IPS-NIHi7 (cell line): ENCODE data around the gene GPC2.
"Not testable (repeated sequence)": the region's sequence is repeated elsewhere in the genome, so short reads cannot be mapped to it uniquely, and the experiment has no call there.

Source experiments
- DNase-seq: peaks from one replicate; pipeline ENCODE4 v3.0.0; 2012; ENCODE audit warnings: mixed read lengths; ENCODE audit errors: extremely low spot score

GPC2 gene

DNA sequence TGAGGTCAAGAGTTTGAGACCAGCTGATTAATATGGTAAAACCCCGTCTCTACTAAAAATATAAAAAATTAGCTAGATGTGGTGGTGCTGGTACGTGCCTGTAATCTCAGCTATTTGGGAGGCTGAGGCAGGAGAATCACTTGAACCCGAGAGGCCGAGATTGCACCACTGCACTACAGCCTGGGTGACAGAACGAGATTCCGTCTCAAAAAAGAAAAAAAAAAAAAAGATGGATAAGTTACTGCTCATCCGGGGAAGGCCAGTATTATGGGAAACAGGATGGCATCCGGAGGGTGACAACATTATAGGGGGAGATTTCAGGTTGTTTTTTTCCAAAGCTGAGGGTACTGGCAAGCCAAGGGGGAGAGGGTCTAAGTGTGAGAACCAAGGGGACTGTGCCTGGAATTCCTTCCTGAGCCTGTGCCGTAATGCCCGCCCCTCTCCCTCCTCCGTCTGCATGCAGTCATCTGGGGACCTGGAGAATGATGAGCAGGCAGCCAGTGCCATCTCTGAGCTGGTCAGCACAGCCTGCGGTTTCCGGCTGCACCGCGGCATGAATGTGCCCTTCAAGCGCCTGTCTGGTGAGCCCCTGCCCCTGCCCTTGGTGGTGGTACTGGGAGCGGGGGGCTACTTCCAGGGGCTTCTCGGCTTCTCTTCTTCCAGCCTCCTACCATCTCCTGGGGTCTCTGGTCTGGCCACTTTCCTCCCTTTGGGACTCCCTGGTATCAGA is 24.1 kb downstream of the GPC2 start:
- no peak for DNase-seq

GRCh38 chr7:100152404-100152803 is 24.8 kb downstream of the GPC2 start:
- no peak for DNase-seq

DNA sequence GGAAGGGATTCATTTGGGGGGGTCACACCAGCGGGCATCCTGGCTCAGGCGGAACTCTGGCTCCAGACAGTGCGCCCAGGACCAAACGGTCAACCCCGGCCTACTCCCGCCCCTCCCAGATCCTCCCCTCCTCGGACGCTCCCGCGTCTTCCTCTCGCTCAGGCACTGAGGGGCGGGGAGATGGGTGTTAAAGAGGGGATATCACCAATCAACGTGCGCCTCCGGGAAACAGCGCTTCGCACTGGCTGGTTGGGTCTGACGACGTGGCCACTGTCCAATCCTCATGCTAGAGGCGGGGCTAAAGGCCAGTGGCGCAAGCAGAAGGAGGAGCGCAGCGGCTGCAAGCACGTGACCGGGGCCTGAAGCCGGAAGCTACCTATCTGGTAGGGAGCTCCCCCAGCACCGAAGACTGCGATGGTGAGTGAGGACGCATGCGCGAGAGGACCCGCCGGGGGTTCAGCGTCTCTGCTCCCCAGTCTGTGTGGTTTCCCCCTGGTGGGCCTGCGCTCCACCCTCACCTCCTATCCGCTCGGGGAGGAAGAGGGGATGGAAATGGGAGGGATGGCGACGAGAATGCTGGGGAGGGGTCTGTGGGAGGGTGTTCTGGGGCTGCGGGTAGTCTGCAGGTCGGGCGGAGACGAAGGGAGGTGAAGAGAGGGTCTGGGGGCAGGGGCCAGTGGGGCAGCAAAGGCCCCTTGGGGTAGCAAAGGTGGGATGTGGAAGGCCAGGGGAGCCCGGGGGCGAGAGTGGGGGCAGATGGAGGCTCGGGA is 28.4 kb downstream of the GPC2 start, which contains the start of gene LAMTOR4:
TSS of gene LAMTOR4 (plus strand) at position 360 of the 770 bp plus-strand sequence. CDS start at position 415, 55 bp downstream.
- DNase-seq = peak; percentile 100

GRCh38 chr7:100148225-100148558 is 29.0 kb downstream of the GPC2 start:
- DNase-seq = no peak

DNA sequence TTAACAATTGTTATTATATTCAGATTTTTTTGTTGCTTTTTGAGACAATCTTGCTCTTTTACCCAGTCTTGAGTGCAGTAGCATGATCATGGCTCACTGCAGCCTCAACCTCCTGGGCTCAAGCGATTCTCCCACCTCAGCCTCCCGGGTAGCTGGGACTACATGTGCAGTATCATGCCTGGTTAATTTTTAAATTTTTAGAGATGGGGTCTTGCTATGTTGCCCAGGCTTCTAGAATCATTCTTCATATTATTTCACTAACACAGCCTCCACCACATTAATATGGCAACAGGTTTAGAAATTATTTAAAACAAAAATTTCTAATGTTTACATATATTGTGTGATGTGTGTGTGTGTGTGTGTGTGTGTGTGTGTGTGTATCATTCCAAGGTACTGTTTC is 29.9 kb downstream of the GPC2 start:
- DNase-seq = no peak

DNA sequence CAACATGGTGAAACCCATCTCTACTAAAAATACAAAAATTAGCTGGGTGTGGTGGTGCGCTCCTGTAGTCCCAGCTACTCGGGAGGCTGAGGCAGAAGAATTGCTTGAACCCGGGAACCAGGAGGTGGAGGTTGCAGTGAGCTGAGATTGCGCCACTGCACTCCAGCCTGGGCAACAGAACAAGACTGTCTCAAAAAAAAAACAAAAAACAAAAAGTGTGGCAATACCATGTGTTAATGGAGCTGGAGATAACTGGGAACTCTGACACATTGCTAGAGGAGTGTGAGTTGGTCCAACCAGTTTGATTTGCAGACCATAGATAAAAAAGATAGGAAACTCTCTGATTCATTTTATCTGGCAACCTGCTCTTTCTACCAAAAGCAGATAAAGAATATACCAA is 30.8 kb downstream of the GPC2 start:
- DNase-seq = not testable (repeated sequence)

GRCh38 chr7:100142461-100142860 is 34.7 kb downstream of the GPC2 start:
- DNase-seq = no peak

GRCh38 chr7:100141555-100141949 is 35.6 kb downstream of the GPC2 start:
- DNase-seq = no peak

- no peak for DNase-seq
These were observed 39.1 kb downstream of the GPC2 start for GRCh38 chr7:100137851-100138760.

DNA sequence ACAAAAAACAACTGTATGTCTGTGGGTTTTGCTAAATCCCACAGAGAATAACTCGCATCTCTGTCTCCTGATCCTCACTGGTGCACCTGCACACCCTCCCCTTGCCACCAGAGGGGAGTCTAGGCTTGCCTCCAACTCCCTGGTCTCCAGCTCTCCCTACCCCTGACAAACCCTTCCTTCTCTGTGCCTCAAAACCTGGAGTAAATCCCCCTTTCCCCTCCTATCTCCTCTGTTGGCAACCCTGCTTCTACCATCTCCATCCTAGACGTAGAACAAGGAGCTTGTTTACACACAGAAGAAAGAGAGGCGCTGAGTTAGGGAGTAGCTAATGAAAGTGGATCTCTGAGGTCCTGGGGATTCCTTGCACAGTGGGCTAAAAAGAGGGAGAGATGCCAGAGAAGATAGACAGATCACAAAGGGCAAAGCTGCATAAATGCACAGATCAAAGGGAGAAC is 44.5 kb downstream of the GPC2 start:
- DNase-seq = peak; percentile 83

- DNase-seq = no peak
These were observed 45.1 kb downstream of the GPC2 start for GRCh38 chr7:100132126-100132525.

- peak; percentile 90 for DNase-seq
These were observed 46.4 kb downstream of the GPC2 start for GRCh38 chr7:100130608-100131453.

GRCh38 chr7:100130220-100130607 is 47.0 kb downstream of the GPC2 start:
- not testable (repeated sequence) for DNase-seq

GRCh38 chr7:100128637-100128963 is 48.6 kb downstream of the GPC2 start:
- no peak for DNase-seq

DNA sequence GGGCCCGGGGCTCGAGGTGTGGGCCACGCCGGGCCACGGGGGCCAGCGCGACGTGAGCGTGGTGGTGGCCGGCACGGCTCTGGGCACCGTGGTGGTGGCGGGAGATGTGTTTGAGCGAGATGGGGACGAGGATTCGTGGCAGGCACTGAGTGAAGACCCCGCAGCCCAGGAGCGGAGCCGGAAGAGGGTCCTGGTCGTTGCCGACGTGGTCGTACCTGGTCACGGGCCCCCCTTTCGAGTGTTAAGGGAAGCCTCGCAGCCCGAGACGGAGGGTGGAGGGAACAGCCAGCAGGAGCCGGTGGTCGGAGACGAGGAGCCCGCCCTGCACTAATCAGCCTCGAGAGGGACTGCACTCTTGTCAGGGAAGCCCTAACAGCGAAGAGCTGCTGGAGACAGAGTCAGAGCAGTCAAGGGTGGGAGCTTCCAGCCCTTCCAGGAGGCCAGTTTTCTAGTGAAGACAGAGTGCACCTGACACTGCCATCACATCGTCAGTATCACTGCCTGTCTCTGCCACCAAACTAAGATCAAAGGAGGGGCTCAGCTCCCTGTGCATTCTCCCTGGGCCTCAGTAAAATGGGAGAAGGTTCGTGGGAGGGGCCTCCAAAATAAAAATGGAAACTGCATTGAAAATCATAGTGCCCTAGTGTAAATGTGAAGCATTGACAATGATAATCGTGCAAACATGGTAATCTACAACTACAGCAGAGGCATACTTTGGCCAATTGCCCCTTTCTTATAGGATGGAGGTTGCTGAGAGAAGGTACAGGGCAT is 49.1 kb downstream of the GPC2 start:
- DNase-seq = peak; percentile 34

GRCh38 chr7:100126931-100127865 is 50.0 kb downstream of the GPC2 start, which contains the start of gene MBLAC1:
TSS of gene MBLAC1 (plus strand) at chr7:100126967. CDS start at chr7:100127396, 429 bp downstream.
- peak; percentile 84 for DNase-seq

DNA sequence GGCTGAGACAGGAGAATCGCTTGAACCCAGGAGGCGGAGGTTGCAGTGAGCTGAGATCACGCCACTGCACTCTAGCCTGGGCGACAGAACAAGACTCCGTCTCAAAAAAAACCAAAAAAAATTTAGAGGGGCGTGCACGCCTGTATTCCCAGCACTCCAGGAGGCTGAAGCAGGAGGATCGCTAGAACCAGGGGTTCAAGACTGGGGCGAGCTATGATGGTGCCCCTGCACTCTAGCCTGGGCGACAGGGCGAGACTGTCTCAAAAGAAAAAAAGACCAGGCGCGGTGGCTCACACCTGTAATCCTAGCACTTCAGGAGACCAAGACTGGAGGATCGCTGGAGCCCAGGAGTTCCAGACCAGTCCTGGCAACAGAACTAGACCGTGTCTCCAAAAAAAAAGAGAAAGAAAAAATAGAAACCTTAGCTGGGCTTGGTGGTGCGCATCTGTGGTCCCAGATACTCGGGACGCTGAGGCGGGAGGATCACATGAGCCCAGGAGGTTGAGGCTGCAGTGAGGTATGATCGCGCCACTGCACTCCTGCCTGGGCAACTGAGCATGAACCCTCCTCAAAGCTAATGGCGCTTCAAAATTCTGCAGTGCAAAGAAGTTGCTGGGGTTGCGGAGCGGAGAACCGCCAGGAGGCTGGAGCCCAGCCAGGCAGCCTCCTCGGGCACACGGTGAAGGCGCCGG is 50.8 kb downstream of the GPC2 start:
- no peak for DNase-seq
